ENCODE data around the gene MEX3A. TPM values are rescaled to one million over a fixed set of nuclear protein-coding genes. Genes with fewer than 3 reads are reported as not detected.
A peak's percentile ranks its signal among the peaks of the same experiment; 100 is the strongest.
"Not testable (repeated sequence)": the region's sequence is repeated elsewhere in the genome, so short reads cannot be mapped to it uniquely, and the experiment has no call there.

The MEX3A gene
- total and polyA plus RNA-seq, 3 experiments from 2014 or later = 0.24 to 1.0 TPM; not detected in 1

- Histone ChIP-seq H3K9me3 (ENCODE audit: low read length) (no peaks in the 10 kb centered on the region), H3K36me3 (ENCODE audit: insufficient read depth, low read length) (no peaks in the 10 kb centered on the region), H3K4me3 (ENCODE audit: low read length) (peak overlapping the region; percentile 52), H3K27me3 (ENCODE audit: insufficient read depth, low read length, poor library complexity, severe bottlenecking) (no peaks in the 10 kb centered on the region), H3K27ac (ENCODE audit: low read depth, low read length) (peak overlapping the region; percentile 52), H3K4me1 (ENCODE audit: insufficient read depth, low read length) (peaks cover 16% of the 10 kb centered on the region)
- Mint-ChIP-seq H3K4me3 (peak overlapping the region; percentile 85 to 99 (median 94)), H3K4me1 (peaks cover 29 to 49% (median 35%) of the 10 kb centered on the region in 3 donors), H3K27ac (peak overlapping the region; percentile 65 to 98 (median 93)), H3K9me3 (no peaks in the 10 kb centered on the region), H3K36me3 (peaks cover 0 to 57% (median 4%) of the 10 kb centered on the region in 3 donors), H3K27me3 (no peaks in the 10 kb centered on the region)
- peak; percentile 55 to 81 (median 69) for DNase-seq
- POLR2A ChIA-PET = interaction anchor here (0.6 kb wide), 3 partner anchors 171 to 447 kb away, joined by 3 to 4 read pairs (median 3); no protein-coding TSS in a partner anchor
- CTCF ChIA-PET = interaction anchor here (1.3 to 1.6 kb wide), 2 partner anchors 23 to 118 kb away, joined by 3 to 4 read pairs; partner anchors contain the start of gene KHDC4
Measured at GRCh38 chr1:156052862-156053767, 29.1 kb downstream of the MEX3A start.

GRCh38 chr1:156051011-156051725 is 31.1 kb downstream of the MEX3A start:
- no peaks in the 10 kb centered on the region for H3K9me3 Mint-ChIP-seq
- Histone ChIP-seq H3K27me3 (ENCODE audit: insufficient read depth, low read length, poor library complexity, severe bottlenecking) (no peaks in the 10 kb centered on the region), H3K9me3 (ENCODE audit: low read length) (no peaks in the 10 kb centered on the region), H3K4me3 (ENCODE audit: low read length) (no peak overlapping the region), H3K27ac (ENCODE audit: low read depth, low read length) (no peak overlapping the region), H3K4me1 (ENCODE audit: insufficient read depth, low read length) (peaks cover 16% of the 10 kb centered on the region), H3K36me3 (ENCODE audit: insufficient read depth, low read length) (no peaks in the 10 kb centered on the region)
- H3K4me1 Mint-ChIP-seq = peaks cover 25 to 41% (median 30%) of the 10 kb centered on the region in 3 donors
- H3K4me3 Mint-ChIP-seq = peak overlapping the region in 3 of 7 donors; percentile 45 to 60 (median 59)
- DNase-seq = no peak
- H3K27ac Mint-ChIP-seq = peak overlapping the region in 1 of 8 donors; percentile 72
- peaks cover 0 to 48% (median 5%) of the 10 kb centered on the region in 3 donors for H3K36me3 Mint-ChIP-seq
- ChIA-PET POLR2A (no interaction called here), CTCF (no interaction called here)
- no peaks in the 10 kb centered on the region for H3K27me3 Mint-ChIP-seq

GRCh38 chr1:156050376-156050775 is 31.9 kb downstream of the MEX3A start:
- peaks cover 0 to 48% (median 5%) of the 10 kb centered on the region in 3 donors for H3K36me3 Mint-ChIP-seq
- POLR2A ChIA-PET = no interaction called here
- H3K4me3 ChIP-seq (ENCODE audit: low read length) = no peak overlapping the region
- H3K27ac ChIP-seq (ENCODE audit: low read depth, low read length) = no peak overlapping the region
- H3K9me3 ChIP-seq (ENCODE audit: low read length) = no peaks in the 10 kb centered on the region
- H3K27me3 Mint-ChIP-seq = no peaks in the 10 kb centered on the region
- no peaks in the 10 kb centered on the region for H3K36me3 ChIP-seq (ENCODE audit: insufficient read depth, low read length)
- CTCF ChIA-PET = no interaction called here
- H3K4me1 ChIP-seq (ENCODE audit: insufficient read depth, low read length) = peaks cover 13% of the 10 kb centered on the region
- H3K4me3 Mint-ChIP-seq = peak overlapping the region in 1 of 7 donors; percentile 45
- DNase-seq = no peak
- peak overlapping the region in 1 of 8 donors; percentile 32 for H3K27ac Mint-ChIP-seq
- H3K9me3 Mint-ChIP-seq = no peaks in the 10 kb centered on the region
- peaks cover 22 to 35% (median 27%) of the 10 kb centered on the region in 3 donors for H3K4me1 Mint-ChIP-seq
- H3K27me3 ChIP-seq (ENCODE audit: insufficient read depth, low read length, poor library complexity, severe bottlenecking) = no peaks in the 10 kb centered on the region

GRCh38 chr1:156048663-156049258 is 33.5 kb downstream of the MEX3A start:
- H3K4me1 ChIP-seq (ENCODE audit: insufficient read depth, low read length) = peaks cover 12% of the 10 kb centered on the region
- H3K4me3 ChIP-seq (ENCODE audit: low read length) = no peak overlapping the region
- Mint-ChIP-seq H3K27me3 (no peaks in the 10 kb centered on the region), H3K9me3 (no peaks in the 10 kb centered on the region), H3K36me3 (peaks cover 0 to 52% (median 7%) of the 10 kb centered on the region in 3 donors), H3K4me1 (peaks cover 26 to 30% (median 30%) of the 10 kb centered on the region in 3 donors), H3K27ac (peak overlapping the region in 2 of 8 donors; percentile 17 to 38), H3K4me3 (no peak overlapping the region)
- no peak overlapping the region for H3K27ac ChIP-seq (ENCODE audit: low read depth, low read length)
- no peaks in the 10 kb centered on the region for H3K9me3 ChIP-seq (ENCODE audit: low read length)
- DNase-seq = no peak
- ChIA-PET CTCF (interaction anchor here (0.9 to 1.3 kb wide), 2 partner anchors 17 to 18 kb away, joined by 3 read pairs; no protein-coding TSS in a partner anchor), POLR2A (interaction anchor here (0.6 kb wide), 1 partner anchor 114 kb away, joined by 3 read pairs; no protein-coding TSS in a partner anchor)
- H3K36me3 ChIP-seq (ENCODE audit: insufficient read depth, low read length) = peaks cover 12% of the 10 kb centered on the region
- H3K27me3 ChIP-seq (ENCODE audit: insufficient read depth, low read length, poor library complexity, severe bottlenecking) = no peaks in the 10 kb centered on the region

- peaks cover 19% of the 10 kb centered on the region for H3K36me3 ChIP-seq (ENCODE audit: insufficient read depth, low read length)
- ChIA-PET POLR2A (no interaction called here), CTCF (interaction anchor here (0.6 kb wide), 1 partner anchor 38 kb away, joined by 4 read pairs; no protein-coding TSS in a partner anchor)
- H3K9me3 Mint-ChIP-seq = no peaks in the 10 kb centered on the region
- H3K4me3 ChIP-seq (ENCODE audit: low read length) = no peak overlapping the region
- H3K27ac Mint-ChIP-seq = peak overlapping the region in 7 of 8 donors; percentile 7 to 95 (median 70)
- H3K27me3 Mint-ChIP-seq = no peaks in the 10 kb centered on the region
- H3K4me1 Mint-ChIP-seq = peaks cover 7 to 13% (median 12%) of the 10 kb centered on the region in 3 donors
- H3K9me3 ChIP-seq (ENCODE audit: low read length) = no peaks in the 10 kb centered on the region
- peak overlapping the region in 4 of 7 donors; percentile 1 to 30 (median 12) for H3K4me3 Mint-ChIP-seq
- H3K36me3 Mint-ChIP-seq = peaks cover 8 to 67% (median 18%) of the 10 kb centered on the region in 3 donors
- H3K27ac ChIP-seq (ENCODE audit: low read depth, low read length) = no peak overlapping the region
- no peak for DNase-seq
- H3K27me3 ChIP-seq (ENCODE audit: insufficient read depth, low read length, poor library complexity, severe bottlenecking) = no peaks in the 10 kb centered on the region
- peaks cover 5% of the 10 kb centered on the region for H3K4me1 ChIP-seq (ENCODE audit: insufficient read depth, low read length)
Measured at GRCh38 chr1:156045076-156045475, 37.2 kb downstream of the MEX3A start.

- Histone ChIP-seq H3K4me1 (ENCODE audit: insufficient read depth, low read length) (peaks cover 5% of the 10 kb centered on the region), H3K27ac (ENCODE audit: low read depth, low read length) (no peak overlapping the region), H3K4me3 (ENCODE audit: low read length) (no peak overlapping the region), H3K9me3 (ENCODE audit: low read length) (no peaks in the 10 kb centered on the region), H3K36me3 (ENCODE audit: insufficient read depth, low read length) (peaks cover 19% of the 10 kb centered on the region), H3K27me3 (ENCODE audit: insufficient read depth, low read length, poor library complexity, severe bottlenecking) (no peaks in the 10 kb centered on the region)
- POLR2A ChIA-PET = interaction anchor here (0.5 kb wide), 1 partner anchor 112 kb away, joined by 3 read pairs; no protein-coding TSS in a partner anchor
- H3K9me3 Mint-ChIP-seq = no peaks in the 10 kb centered on the region
- peak overlapping the region in 5 of 8 donors; percentile 8 to 79 (median 61) for H3K27ac Mint-ChIP-seq
- CTCF ChIA-PET = no interaction called here
- H3K36me3 Mint-ChIP-seq = peaks cover 8 to 54% (median 15%) of the 10 kb centered on the region in 3 donors
- H3K4me3 Mint-ChIP-seq = no peak overlapping the region
- DNase-seq = no peak
- H3K4me1 Mint-ChIP-seq = peaks cover 7 to 13% (median 12%) of the 10 kb centered on the region in 3 donors
- no peaks in the 10 kb centered on the region for H3K27me3 Mint-ChIP-seq
Measured at GRCh38 chr1:156042828-156043227, 39.4 kb downstream of the MEX3A start.

- H3K27ac ChIP-seq (ENCODE audit: low read depth, low read length); H3K4me1 ChIP-seq (ENCODE audit: insufficient read depth, low read length); H3K4me3 ChIP-seq (ENCODE audit: low read length); DNase-seq; POLR2A ChIA-PET; H3K36me3 ChIP-seq (ENCODE audit: insufficient read depth, low read length); H3K4me3 Mint-ChIP-seq; CTCF ChIA-PET; H3K27me3 ChIP-seq (ENCODE audit: insufficient read depth, low read length, poor library complexity, severe bottlenecking); H3K9me3 Mint-ChIP-seq; H3K27me3 Mint-ChIP-seq; H3K9me3 ChIP-seq (ENCODE audit: low read length); H3K4me1 Mint-ChIP-seq: not testable (repeated sequence)
- H3K27ac Mint-ChIP-seq = peak overlapping the region in 1 of 8 donors; percentile 29
- peaks cover 0 to 28% (median 2%) of the 10 kb centered on the region in 3 donors for H3K36me3 Mint-ChIP-seq
Measured at GRCh38 chr1:156034991-156035390, 47.3 kb downstream of the MEX3A start.
